Measurements from ENCODE around the gene LRP3.
"Not testable (repeated sequence)": the region's sequence is repeated elsewhere in the genome, so short reads cannot be mapped to it uniquely, and the experiment has no call there.

Gene LRP3

GRCh38 chr19:33204136-33204973 is 10.2 kb downstream of the LRP3 start:
- DNase-seq = no peak

- no peak for DNase-seq
These were observed 11.0 kb downstream of the LRP3 start for GRCh38 chr19:33205110-33205509.

- no peak for DNase-seq
These were observed 11.6 kb downstream of the LRP3 start for GRCh38 chr19:33205531-33206260.

GRCh38 chr19:33206261-33207039 is 12.3 kb downstream of the LRP3 start:
- no peak for DNase-seq

GRCh38 chr19:33207040-33207620 is 13.0 kb downstream of the LRP3 start:
- no peak for DNase-seq

- no peak for DNase-seq
These were observed 13.8 kb downstream of the LRP3 start for GRCh38 chr19:33207903-33208302.

GRCh38 chr19:33208371-33208895 is 14.3 kb downstream of the LRP3 start:
- no peak for DNase-seq

- no peak for DNase-seq
These were observed 15.0 kb downstream of the LRP3 start for GRCh38 chr19:33208904-33209849.

- DNase-seq = not testable (repeated sequence)
These were observed 15.7 kb downstream of the LRP3 start for GRCh38 chr19:33209850-33210230.

- no peak for DNase-seq
These were observed 16.3 kb downstream of the LRP3 start for GRCh38 chr19:33210266-33210940.

- DNase-seq = no peak
These were observed 17.8 kb downstream of the LRP3 start for GRCh38 chr19:33211794-33212435.

- no peak for DNase-seq
These were observed 18.5 kb downstream of the LRP3 start for GRCh38 chr19:33212436-33213172.

GRCh38 chr19:33214596-33214995 is 20.5 kb downstream of the LRP3 start:
- DNase-seq = no peak

- no peak for DNase-seq
These were observed 21.5 kb downstream of the LRP3 start for GRCh38 chr19:33215438-33216197.

GRCh38 chr19:33216198-33216830 is 22.2 kb downstream of the LRP3 start:
- no peak for DNase-seq

GRCh38 chr19:33217881-33218280 is 23.8 kb downstream of the LRP3 start:
- DNase-seq = no peak

- no peak for DNase-seq
These were observed 25.2 kb downstream of the LRP3 start for GRCh38 chr19:33219261-33219815.

- DNase-seq = no peak
These were observed 26.0 kb downstream of the LRP3 start for GRCh38 chr19:33220115-33220514.
